RWPE2 (cell line): ENCODE data around the gene FBLN2.
"Not testable (repeated sequence)": the region's sequence is repeated elsewhere in the genome, so short reads cannot be mapped to it uniquely, and the experiment has no call there.

ENCODE experiments used
- ATAC-seq: fragments of 200-7000 bp; cut with Tn5 transposase; 3 replicates; pipeline ENCODE4 v1.9.1; 2021; ENCODE audit warnings: low read depth
- DNase-seq: peaks from one replicate; pipeline ENCODE4 v3.0.0-alpha.2; 2020; ENCODE audit warnings: low spot score
- H3K27ac ChIP-seq: fragments of 450-650 bp; 2 replicates; pipeline ENCODE4 v1.5.1; 2017; ENCODE audit warnings: mild to moderate bottlenecking; ENCODE audit not compliant: poor library complexity, severe bottlenecking
- H3K27me3 ChIP-seq: fragments of 250-450 bp; sonication (Bioruptor Pico); 2 replicates; pipeline ENCODE4 v1.5.1; 2021; ENCODE audit warnings: mild to moderate bottlenecking, moderate library complexity; ENCODE audit not compliant: insufficient read depth, poor library complexity, severe bottlenecking
- H3K36me3 ChIP-seq: fragments of 250-450 bp; sonication (Bioruptor Pico); 2 replicates; pipeline ENCODE4 v1.5.1; 2020; ENCODE audit warnings: low read depth, mild to moderate bottlenecking, moderate library complexity
- H3K4me1 ChIP-seq: fragments of 250-450 bp; sonication (Bioruptor Pico); 2 replicates; pipeline ENCODE4 v1.5.1; 2021; ENCODE audit warnings: mild to moderate bottlenecking, moderate library complexity; ENCODE audit not compliant: insufficient read depth, poor library complexity, severe bottlenecking
- H3K4me3 ChIP-seq: fragments of 250-450 bp; sonication (Bioruptor Pico); 2 replicates; pipeline ENCODE4 v1.5.1; 2021; ENCODE audit warnings: mild to moderate bottlenecking, moderate library complexity; ENCODE audit not compliant: severe bottlenecking
- H3K9me3 ChIP-seq: fragments of 250-450 bp; sonication (Bioruptor Pico); 2 replicates; pipeline ENCODE4 v1.5.1; 2021; ENCODE audit warnings: mild to moderate bottlenecking, moderate library complexity; ENCODE audit not compliant: severe bottlenecking
- TF ChIP-seq, protein P1 (sequence below): fragments of 450-650 bp; IDR thresholded peaks from one replicate; pipeline ENCODE4 v1.5.1; 2017; ENCODE audit warnings: mild to moderate bottlenecking, moderate library complexity; ENCODE audit not compliant: poor library complexity, severe bottlenecking

Gene FBLN2

DNA sequence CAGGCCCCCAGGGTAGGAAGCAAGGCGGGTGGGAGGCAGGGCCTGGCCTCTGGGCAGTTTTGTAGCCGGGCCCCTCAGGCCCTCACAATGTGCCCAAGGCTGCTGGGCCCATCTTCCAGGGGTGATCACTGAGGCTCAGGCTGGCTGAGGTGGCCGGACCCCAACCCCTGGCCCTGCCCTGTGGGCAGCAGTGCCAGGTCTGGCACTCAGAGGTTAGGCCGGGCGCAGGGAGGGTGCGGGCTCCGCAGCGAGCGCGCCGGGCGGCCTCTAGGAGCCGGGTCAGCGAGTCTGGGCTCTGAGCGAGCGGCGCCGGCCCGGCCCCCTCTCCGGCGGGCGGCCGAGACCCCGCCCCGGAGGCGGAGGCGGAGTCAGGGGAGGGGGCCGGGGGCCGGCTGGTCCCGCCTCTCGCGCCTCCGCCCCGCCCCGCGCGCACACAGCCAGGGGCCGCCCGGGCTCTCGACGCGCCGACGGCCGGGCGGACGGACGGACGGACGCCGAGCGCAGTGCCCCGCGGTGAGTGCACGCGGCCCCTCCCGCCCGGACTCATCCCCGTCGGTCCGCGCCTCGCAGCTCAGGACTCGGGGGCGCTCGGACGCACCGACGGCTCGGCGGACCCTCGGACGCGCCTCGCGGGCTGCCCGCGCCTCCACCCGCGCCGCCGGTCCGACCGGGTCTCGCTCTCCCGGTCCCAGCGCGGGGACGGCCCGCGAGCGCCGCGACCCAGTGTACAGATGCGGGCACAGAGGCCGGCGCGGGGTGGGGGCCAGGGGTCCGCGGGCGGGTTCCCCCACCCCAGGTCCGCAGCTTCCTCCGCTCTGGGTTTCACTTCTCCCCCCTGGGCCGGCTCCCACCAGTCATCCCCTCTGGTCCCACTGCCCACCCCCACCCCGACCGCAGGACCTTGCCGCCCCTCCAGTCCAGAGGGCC, at the start of gene FBLN2:
Gene FBLN2, plus strand, starts transcription at position 430 of the 927 bp plus-strand sequence. CDS start 21,231 bp downstream, outside the sequence.
- Histone ChIP-seq H3K27ac (peak within 1 kb of the TSS; percentile 37), H3K9me3 (no peaks in the 10 kb centered on the region), H3K4me1 (peaks cover 21% of the 10 kb centered on the region), H3K36me3 (no peaks in the 10 kb centered on the region), H3K27me3 (no peaks in the 10 kb centered on the region), H3K4me3 (peak within 1 kb of the TSS; percentile 25)
- DNase-seq (no peak), ATAC-seq (peak; percentile 53)
- TF ChIP-seq, protein P1, sequence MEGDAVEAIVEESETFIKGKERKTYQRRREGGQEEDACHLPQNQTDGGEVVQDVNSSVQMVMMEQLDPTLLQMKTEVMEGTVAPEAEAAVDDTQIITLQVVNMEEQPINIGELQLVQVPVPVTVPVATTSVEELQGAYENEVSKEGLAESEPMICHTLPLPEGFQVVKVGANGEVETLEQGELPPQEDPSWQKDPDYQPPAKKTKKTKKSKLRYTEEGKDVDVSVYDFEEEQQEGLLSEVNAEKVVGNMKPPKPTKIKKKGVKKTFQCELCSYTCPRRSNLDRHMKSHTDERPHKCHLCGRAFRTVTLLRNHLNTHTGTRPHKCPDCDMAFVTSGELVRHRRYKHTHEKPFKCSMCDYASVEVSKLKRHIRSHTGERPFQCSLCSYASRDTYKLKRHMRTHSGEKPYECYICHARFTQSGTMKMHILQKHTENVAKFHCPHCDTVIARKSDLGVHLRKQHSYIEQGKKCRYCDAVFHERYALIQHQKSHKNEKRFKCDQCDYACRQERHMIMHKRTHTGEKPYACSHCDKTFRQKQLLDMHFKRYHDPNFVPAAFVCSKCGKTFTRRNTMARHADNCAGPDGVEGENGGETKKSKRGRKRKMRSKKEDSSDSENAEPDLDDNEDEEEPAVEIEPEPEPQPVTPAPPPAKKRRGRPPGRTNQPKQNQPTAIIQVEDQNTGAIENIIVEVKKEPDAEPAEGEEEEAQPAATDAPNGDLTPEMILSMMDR: no peak

DNA sequence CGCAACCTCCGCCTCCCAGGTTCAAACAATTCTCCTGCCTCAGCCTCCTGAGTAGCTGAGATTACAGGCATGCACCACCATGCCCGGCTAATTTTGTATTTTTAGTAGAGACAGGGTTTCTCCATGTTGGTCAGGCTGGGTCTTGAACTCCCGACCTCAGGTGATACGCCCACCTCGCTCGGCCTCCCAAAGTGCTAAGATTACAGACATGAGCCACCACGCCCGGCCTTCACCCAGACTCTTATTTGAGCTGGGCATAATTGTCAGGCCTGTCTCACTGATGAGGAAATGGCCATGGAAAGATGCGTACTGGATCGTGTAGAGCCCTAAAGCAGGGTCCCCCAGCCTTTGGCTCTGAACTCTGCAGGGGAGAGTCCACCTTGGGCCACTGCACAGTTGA, 49.7 kb upstream of the FBLN2 start:
- not testable (repeated sequence) for H3K27ac ChIP-seq, ATAC-seq, H3K9me3 ChIP-seq, H3K4me3 ChIP-seq, H3K36me3 ChIP-seq, H3K27me3 ChIP-seq, DNase-seq, H3K4me1 ChIP-seq

DNA sequence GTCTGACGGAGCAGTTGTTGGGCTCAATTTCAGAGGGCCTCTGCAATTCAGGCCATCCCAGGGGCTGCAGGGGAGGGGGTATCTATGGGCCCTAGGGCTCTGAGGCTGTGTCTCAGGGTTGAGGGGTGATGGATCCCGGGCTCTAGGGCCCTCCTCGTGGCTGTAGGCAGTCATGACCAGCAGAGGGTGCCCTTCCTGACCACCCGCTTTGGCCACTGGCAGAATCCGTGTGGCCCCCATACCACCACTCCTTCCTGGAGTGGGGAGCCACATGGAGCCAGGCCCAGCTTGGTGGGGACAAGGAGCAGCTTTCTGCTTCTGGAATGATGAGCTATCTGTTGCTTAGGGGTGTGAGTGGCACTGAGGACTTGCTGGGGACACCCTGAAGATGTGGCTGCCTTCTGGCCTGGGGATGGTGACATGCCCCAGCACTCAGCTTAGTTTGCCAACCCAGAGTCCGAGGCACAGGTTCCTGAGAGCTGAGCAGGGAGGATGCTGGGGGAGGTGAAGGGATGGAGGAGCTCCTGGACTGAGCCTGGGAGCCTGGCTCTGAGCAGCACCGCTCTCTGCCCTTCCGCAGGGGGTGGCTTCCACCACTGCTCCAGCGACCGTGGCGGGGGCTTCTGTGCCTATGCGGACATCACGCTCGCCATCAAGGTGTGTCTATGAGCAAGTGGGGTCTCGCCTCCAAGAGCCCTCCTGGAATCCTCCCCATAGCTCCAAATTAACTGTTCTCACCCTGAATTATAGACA, 48.6 kb upstream of the FBLN2 start:
- Histone ChIP-seq H3K4me3 (no peak overlapping the region), H3K36me3 (no peaks in the 10 kb centered on the region), H3K27ac (no peak overlapping the region), H3K27me3 (no peaks in the 10 kb centered on the region), H3K4me1 (peaks cover 8% of the 10 kb centered on the region), H3K9me3 (no peaks in the 10 kb centered on the region)
- DNase-seq: no peak
- TF ChIP-seq, protein P1: peak; percentile 51
- no peak for ATAC-seq

DNA sequence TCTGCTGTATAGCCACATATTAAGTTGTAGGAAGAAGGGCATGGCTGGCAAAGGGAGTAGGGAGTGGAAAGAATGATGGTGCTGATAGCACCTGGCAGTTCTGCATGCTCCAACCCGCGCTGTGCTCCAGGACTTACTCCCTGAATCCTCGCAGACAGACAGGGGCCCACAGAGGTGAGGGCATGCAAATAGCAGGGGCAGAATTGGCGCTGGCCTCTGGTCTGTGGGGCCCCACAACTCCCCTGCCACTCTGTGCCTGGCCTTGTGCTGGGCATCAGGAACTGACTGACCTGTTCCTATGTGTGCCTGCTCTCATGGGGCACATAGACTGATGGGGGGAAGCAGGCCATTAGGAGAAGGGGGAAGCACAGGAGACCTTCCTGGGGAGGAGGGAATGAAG, 47.9 kb upstream of the FBLN2 start:
- peaks cover 8% of the 10 kb centered on the region for H3K4me1 ChIP-seq
- no peak overlapping the region for H3K27ac ChIP-seq
- ATAC-seq (no peak), DNase-seq (no peak)
- no peak overlapping the region for H3K4me3 ChIP-seq
- TF ChIP-seq, protein P1: no peak
- H3K9me3 ChIP-seq: no peaks in the 10 kb centered on the region
- H3K36me3 ChIP-seq: no peaks in the 10 kb centered on the region
- no peaks in the 10 kb centered on the region for H3K27me3 ChIP-seq

DNA sequence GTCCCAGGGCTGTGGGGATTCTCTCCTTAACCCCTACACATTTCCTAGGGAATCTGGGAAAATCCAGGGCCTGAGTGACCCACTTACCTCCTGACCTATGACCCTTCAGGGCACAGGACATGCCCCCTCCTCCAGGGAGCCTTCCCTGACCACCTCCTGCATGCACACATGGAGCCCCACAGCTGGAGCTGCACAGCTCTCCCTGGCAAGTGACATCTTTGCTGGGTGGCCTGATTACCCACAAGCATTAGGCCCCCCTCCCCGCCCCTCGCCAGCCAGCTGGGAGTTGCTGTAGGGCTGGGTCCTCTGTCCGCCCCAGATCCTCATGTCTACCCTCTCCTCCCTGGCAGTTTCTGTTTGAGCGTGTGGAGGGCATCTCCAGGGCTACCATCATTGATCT, 47.4 kb upstream of the FBLN2 start:
- Histone ChIP-seq H3K27ac (no peak overlapping the region), H3K4me1 (peaks cover 8% of the 10 kb centered on the region)
- TF ChIP-seq, protein P1: no peak

More for the DNA sequence above, 47.4 kb upstream of the FBLN2 start:
- Histone ChIP-seq H3K36me3 (no peaks in the 10 kb centered on the region), H3K4me3 (no peak overlapping the region), H3K9me3 (no peaks in the 10 kb centered on the region), H3K27me3 (no peaks in the 10 kb centered on the region)
- DNase-seq (no peak), ATAC-seq (no peak)
